Measurements from ENCODE around the gene TSSC4. TPM values are rescaled to one million over a fixed set of nuclear protein-coding genes. Genes with fewer than 3 reads are reported as not detected.

The TSSC4 gene
- total RNA-seq, 1 experiment from 2014 or later: 47.1 TPM

Other genes with a start within 250 kb of the TSSC4 start
- gene INS, start 239.5 kb upstream of the TSSC4 start, total RNA-seq (2021; ENCODE audit: unreplicated experiment): 0.44 TPM
- gene TH, start 228.9 kb upstream of the TSSC4 start, total RNA-seq (2021; ENCODE audit: unreplicated experiment): not detected
- gene ASCL2, start 130.2 kb upstream of the TSSC4 start, total RNA-seq (2021; ENCODE audit: unreplicated experiment): not detected
- gene C11orf21, start 98.8 kb upstream of the TSSC4 start, total RNA-seq (2021; ENCODE audit: unreplicated experiment): not detected
- not detected for gene TSPAN32, start 98.7 kb upstream of the TSSC4 start, total RNA-seq (2021; ENCODE audit: unreplicated experiment)
- gene CD81, start 23.4 kb upstream of the TSSC4 start, total RNA-seq (2021; ENCODE audit: unreplicated experiment): 296 TPM
- gene TRPM5, start 43.8 kb downstream of the TSSC4 start, total RNA-seq (2021; ENCODE audit: unreplicated experiment): 0.07 TPM
- gene KCNQ1, start 44.3 kb downstream of the TSSC4 start, total RNA-seq (2021; ENCODE audit: unreplicated experiment): 10.7 TPM

All from HCT116 (cell line).